GM20000 (cell line): Measurements from ENCODE around the gene EPHX1.
A peak's percentile ranks its signal among the peaks of the same experiment; 100 is the strongest.
"Not testable (repeated sequence)": the region's sequence is repeated elsewhere in the genome, so short reads cannot be mapped to it uniquely, and the experiment has no call there.

Experiments used
- DNase-seq: peaks from one replicate; pipeline ENCODE4 v3.0.0; 2012; ENCODE audit warnings: low spot score
- TF ChIP-seq, protein P1 (sequence below): IDR thresholded peaks from 2 replicates; pipeline ENCODE4 v1.5.1; 2012; ENCODE audit warnings: mild to moderate bottlenecking, control low read depth; ENCODE audit errors: extremely low read depth, missing control alignments

Gene EPHX1

DNA sequence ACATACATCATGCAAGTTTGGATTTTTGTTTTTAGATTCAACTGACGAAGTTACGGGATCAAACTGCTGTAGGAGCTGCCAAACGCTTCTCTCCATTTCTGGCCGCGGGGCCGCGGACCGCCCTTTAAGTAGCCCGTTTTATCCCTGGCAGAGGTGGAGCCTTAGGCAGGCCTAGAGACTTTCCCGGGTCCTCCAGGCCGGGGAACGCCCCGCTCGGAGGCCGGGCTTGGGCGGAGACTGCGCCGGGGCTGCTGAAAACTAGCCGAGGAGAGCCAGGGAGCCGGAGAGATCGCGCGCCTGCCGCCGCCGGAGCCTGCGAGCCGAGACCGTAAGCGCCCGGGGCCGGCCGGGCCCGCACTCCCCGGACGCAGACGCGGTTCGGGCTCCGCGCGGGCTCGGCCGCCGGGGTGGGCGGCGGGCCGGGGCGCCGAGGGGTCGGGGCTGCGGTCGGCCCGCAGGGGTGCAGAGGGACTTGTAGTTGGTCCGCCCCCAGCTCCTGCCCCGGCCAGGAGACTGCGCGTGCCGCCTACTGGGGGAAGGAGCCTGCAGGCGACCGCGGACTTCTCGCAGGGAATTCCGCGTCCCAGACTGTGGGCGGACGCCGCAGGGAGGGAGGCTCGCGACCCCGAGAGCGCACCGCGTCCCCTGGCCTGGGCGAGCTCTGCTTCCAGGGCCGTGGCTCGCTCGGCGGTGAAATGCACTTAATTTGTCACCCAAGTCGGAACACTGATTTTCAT is at the start of gene EPHX1:
Gene EPHX1 (plus strand): TSS at position 283 of the 737 bp plus-strand sequence. CDS start 18,606 bp downstream, outside the sequence.
- TF ChIP-seq, protein P1, sequence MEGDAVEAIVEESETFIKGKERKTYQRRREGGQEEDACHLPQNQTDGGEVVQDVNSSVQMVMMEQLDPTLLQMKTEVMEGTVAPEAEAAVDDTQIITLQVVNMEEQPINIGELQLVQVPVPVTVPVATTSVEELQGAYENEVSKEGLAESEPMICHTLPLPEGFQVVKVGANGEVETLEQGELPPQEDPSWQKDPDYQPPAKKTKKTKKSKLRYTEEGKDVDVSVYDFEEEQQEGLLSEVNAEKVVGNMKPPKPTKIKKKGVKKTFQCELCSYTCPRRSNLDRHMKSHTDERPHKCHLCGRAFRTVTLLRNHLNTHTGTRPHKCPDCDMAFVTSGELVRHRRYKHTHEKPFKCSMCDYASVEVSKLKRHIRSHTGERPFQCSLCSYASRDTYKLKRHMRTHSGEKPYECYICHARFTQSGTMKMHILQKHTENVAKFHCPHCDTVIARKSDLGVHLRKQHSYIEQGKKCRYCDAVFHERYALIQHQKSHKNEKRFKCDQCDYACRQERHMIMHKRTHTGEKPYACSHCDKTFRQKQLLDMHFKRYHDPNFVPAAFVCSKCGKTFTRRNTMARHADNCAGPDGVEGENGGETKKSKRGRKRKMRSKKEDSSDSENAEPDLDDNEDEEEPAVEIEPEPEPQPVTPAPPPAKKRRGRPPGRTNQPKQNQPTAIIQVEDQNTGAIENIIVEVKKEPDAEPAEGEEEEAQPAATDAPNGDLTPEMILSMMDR, result peak; percentile 23
- peak; percentile 94 for DNase-seq

GRCh38 chr1:225760531-225760930 is 49.4 kb upstream of the EPHX1 start:
- TF ChIP-seq, protein P1, result no peak
- no peak for DNase-seq

GRCh38 chr1:225761395-225761794 is 48.5 kb upstream of the EPHX1 start:
- DNase-seq, result not testable (repeated sequence)

GRCh38 chr1:225762002-225762441 is 47.9 kb upstream of the EPHX1 start:
- DNase-seq, result no peak
- TF ChIP-seq, protein P1, result no peak

DNA sequence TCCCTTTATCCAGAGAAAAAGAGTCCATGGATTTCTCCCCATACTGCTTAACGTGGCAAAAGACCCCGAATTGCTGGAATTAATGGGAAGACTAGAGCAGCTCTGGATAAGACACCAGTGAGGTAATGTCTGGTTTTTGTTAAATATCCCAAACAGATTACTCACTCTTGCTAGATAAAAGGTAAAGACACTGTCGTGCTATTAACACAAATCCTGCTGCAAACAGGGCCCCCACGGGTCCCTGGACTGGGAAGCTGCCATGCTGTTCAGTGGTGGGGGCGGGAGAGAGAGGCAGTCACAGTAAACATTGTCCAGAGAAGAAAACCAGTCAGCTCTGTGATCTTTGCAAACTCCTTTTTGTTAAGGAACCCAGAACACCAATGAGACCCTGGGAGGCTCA is 47.5 kb upstream of the EPHX1 start:
- DNase-seq, result no peak
- TF ChIP-seq, protein P1, result no peak

DNA sequence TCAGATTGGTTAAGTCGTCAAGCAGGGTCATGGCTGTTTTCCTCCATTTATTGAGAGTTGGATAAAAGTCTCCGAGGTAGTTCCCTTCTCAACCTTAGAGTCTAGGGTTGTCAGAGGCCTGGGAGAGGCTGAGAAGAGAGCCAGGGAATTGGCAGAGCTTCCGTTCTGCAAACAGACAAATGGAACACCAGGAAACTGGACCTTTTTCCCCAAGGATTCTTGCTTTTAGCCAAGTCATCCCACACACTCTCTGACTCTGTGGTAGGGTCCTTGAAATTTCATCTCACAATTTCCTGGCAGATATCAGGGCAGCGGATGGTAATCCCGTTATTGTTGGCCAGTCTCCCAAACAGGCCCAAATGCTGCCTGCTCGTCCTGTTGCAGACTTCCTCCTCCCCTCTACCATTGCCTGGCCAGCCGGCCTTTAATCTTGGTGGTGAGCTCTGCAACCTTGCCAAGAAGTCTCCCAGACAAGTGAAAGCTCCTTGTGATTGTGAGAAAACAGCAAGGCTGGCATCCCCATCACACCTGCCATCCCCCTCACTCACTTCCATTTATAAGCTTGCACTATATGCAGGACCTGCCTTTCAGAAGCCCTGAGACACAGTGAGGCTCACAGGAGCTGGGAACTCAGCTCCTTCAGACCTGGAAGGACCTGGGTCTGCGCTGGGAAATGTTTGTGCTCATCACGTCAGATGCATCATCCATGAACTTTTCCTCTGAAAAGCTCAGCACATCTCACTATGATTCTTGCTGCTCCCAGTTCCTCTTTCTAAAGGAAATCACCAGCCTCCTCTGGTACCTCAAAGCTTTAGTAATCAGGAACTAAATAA is 46.0 kb upstream of the EPHX1 start:
- no peak for DNase-seq
- TF ChIP-seq, protein P1, result no peak

DNA sequence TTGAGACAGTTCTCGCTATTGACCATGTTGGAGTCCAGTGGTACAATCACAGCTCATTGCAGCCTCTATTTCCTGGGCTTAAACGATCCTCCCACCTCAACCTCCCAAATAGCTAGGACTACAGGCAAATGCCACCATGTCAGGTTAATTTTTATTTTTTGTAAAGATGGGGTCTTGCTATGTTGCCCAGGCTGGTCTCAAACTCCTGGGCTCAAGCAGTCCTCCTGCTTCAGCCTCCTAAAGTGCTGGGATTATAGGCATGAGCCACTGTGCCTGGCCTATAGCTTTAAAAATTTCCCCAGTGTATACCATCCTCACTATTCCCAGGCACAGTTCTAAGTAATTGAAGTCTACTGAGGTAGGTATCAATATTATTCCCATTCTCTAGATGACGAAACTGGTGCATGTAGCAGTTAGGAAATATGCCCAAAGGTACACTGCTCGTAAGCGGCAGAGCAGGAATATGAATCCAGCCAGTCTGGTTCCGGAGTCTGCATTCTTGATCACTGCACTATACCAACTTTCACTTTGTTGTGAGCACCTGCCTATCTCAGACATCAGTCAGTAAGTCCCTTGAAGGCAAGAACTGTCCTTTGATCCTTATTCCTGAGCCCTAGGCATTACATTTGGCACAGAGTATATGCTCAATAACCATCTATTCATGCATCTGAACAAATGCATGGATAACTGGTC is 43.8 kb upstream of the EPHX1 start:
- no peak for DNase-seq
- TF ChIP-seq, protein P1, result no peak
